ENCODE data around the gene GPR87.

DNA sequence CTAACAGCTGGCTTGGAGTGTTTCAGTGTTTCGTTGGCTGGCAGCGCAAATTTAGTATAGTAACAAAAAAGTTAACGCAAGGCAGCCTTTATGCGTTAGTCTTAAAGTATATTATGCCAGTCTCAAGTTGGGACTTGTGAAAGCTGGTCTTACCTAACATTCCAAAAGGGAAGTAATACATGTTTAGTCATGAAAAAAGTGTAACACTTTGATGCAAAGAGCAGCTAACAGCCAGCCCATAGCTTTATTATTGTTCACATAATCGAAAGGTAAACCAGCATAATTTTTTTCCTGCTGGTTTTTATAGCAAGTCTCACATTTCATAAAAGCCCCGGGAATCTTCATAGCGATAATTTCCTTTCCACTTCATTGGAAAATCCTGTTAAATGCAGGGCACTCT is 2.4 kb upstream of the GPR87 start:
- TF ChIP-seq, protein P1, sequence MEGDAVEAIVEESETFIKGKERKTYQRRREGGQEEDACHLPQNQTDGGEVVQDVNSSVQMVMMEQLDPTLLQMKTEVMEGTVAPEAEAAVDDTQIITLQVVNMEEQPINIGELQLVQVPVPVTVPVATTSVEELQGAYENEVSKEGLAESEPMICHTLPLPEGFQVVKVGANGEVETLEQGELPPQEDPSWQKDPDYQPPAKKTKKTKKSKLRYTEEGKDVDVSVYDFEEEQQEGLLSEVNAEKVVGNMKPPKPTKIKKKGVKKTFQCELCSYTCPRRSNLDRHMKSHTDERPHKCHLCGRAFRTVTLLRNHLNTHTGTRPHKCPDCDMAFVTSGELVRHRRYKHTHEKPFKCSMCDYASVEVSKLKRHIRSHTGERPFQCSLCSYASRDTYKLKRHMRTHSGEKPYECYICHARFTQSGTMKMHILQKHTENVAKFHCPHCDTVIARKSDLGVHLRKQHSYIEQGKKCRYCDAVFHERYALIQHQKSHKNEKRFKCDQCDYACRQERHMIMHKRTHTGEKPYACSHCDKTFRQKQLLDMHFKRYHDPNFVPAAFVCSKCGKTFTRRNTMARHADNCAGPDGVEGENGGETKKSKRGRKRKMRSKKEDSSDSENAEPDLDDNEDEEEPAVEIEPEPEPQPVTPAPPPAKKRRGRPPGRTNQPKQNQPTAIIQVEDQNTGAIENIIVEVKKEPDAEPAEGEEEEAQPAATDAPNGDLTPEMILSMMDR (IDR thresholded peaks at IDR 0.05) = no peak
- no peak for TF ChIP-seq POLR2AphosphoS5 (IDR thresholded peaks at IDR 0.05)
- TF ChIP-seq POLR2A (IDR thresholded peaks at IDR 0.05) = no peak
- TF ChIP-seq EP300 (IDR thresholded peaks at IDR 0.05) = no peak
